OCI-LY1 (cell line): ENCODE measurements around the gene TMEM175.

ENCODE experiments used
- H2AFZ ChIP-seq: fragments of 200-600 bp; sonication (generic), shearing (Covaris generic); 2 replicates; pipeline ENCODE4 v1.6.0; 2014; ENCODE audit warnings: antibody characterized with exemption, mild to moderate bottlenecking, low read length
- H3F3A ChIP-seq: fragments of 200-600 bp; sonication (generic), shearing (Covaris generic); 2 replicates; pipeline ENCODE4 v1.6.0; 2014; ENCODE audit warnings: mild to moderate bottlenecking, antibody characterized with exemption, low read length, moderate library complexity; ENCODE audit not compliant: insufficient read depth
- H3K27ac ChIP-seq: fragments of 200-600 bp; sonication (generic); 2 replicates; pipeline ENCODE4 v1.5.1; 2014; ENCODE audit warnings: low read length, mixed run types, mild to moderate bottlenecking, low read depth; ENCODE audit not compliant: poor library complexity, severe bottlenecking
- H3K27me3 ChIP-seq: fragments of 200-600 bp; sonication (generic); 2 replicates; pipeline ENCODE4 v1.6.0; 2014; ENCODE audit warnings: antibody characterized with exemption, mild to moderate bottlenecking, low read length, moderate library complexity; ENCODE audit not compliant: insufficient read depth
- H3K36me3 ChIP-seq: fragments of 200-600 bp; sonication (generic); 2 replicates; pipeline ENCODE4 v1.6.1; 2014; ENCODE audit warnings: mild to moderate bottlenecking, antibody characterized with exemption, low read length, moderate library complexity, mixed read lengths; ENCODE audit not compliant: insufficient read depth
- H3K4me1 ChIP-seq: fragments of 200-600 bp; sonication (generic); 2 replicates; pipeline ENCODE4 v1.5.1; 2014; ENCODE audit warnings: mild to moderate bottlenecking, low read length, moderate library complexity; ENCODE audit not compliant: insufficient read depth, severe bottlenecking
- H3K4me2 ChIP-seq: fragments of 200-600 bp; sonication (generic), shearing (Covaris generic); 2 replicates; pipeline ENCODE4 v1.6.1; 2014; ENCODE audit warnings: low read length
- H3K4me3 ChIP-seq: fragments of 200-600 bp; sonication (generic); 2 replicates; pipeline ENCODE4 v1.5.1; 2014; ENCODE audit warnings: low read length, low read depth, mild to moderate bottlenecking, mixed read lengths; ENCODE audit not compliant: poor library complexity, severe bottlenecking
- H3K79me2 ChIP-seq: fragments of 200-600 bp; shearing (Covaris generic); 2 replicates; pipeline ENCODE4 v1.6.1; 2016; ENCODE audit warnings: mixed run types, low read length, mixed read lengths; ENCODE audit not compliant: insufficient read depth
- H3K9ac ChIP-seq: fragments of 200-600 bp; sonication (generic), shearing (Covaris generic); 2 replicates; pipeline ENCODE4 v1.6.1; 2014; ENCODE audit warnings: mild to moderate bottlenecking, low read length, mixed read lengths
- H3K9me2 ChIP-seq: fragments of 200-600 bp; sonication (generic), shearing (Covaris generic); 2 replicates; pipeline ENCODE4 v1.6.1; 2014; ENCODE audit warnings: low read depth, mild to moderate bottlenecking, low read length, mixed read lengths
- H3K9me3 ChIP-seq: fragments of 200-600 bp; shearing (Covaris generic); 2 replicates; pipeline ENCODE4 v1.6.1; 2014; ENCODE audit warnings: low read length, mixed read lengths
- H4K20me1 ChIP-seq: fragments of 200-600 bp; sonication (generic), shearing (Covaris generic); 2 replicates; pipeline ENCODE4 v1.6.0; 2016; ENCODE audit warnings: mild to moderate bottlenecking, low read length; ENCODE audit not compliant: insufficient read depth
- CTCF ChIP-seq: fragments of 200-600 bp; sonication (generic), shearing (Covaris generic); IDR thresholded peaks from 2 replicates; pipeline ENCODE4 v1.5.1; 2017; ENCODE audit warnings: mild to moderate bottlenecking, antibody characterized with exemption, low read length, moderate library complexity, mixed read lengths
- EZH2 ChIP-seq: fragments of 200-600 bp; sonication (generic), shearing (Covaris generic); IDR thresholded peaks from 2 replicates; pipeline ENCODE4 v1.8.0; 2017; ENCODE audit warnings: borderline replicate concordance, mixed run types, mild to moderate bottlenecking, antibody characterized with exemption, low read length, moderate library complexity, mixed read lengths

Gene TMEM175

GRCh38 chr4:900073-900472 is 32.2 kb upstream of the TMEM175 start:
- H3K4me1 ChIP-seq: no peaks in the 10 kb centered on the region
- H3K36me3 ChIP-seq: no peaks in the 10 kb centered on the region
- H3K4me3 ChIP-seq: no peak overlapping the region
- no peak overlapping the region for H3K4me2 ChIP-seq
- no peaks in the 10 kb centered on the region for H4K20me1 ChIP-seq
- no peaks in the 10 kb centered on the region for H3F3A ChIP-seq
- no peaks in the 10 kb centered on the region for H3K9me3 ChIP-seq
- H3K79me2 ChIP-seq: no peaks in the 10 kb centered on the region
- no peaks in the 10 kb centered on the region for H3K27me3 ChIP-seq
- no peak for TF ChIP-seq CTCF
- TF ChIP-seq EZH2: no peak
- H3K9me2 ChIP-seq: no peaks in the 10 kb centered on the region
- no peak overlapping the region for H3K27ac ChIP-seq
- no peak overlapping the region for H3K9ac ChIP-seq
- H2AFZ ChIP-seq: no peak overlapping the region

GRCh38 chr4:900721-901120 is 31.5 kb upstream of the TMEM175 start:
- Histone ChIP-seq H3K4me1 (no peaks in the 10 kb centered on the region), H3K27me3 (no peaks in the 10 kb centered on the region), H3K27ac (no peak overlapping the region), H3F3A (no peaks in the 10 kb centered on the region), H3K36me3 (no peaks in the 10 kb centered on the region), H3K9ac (no peak overlapping the region), H3K9me3 (no peaks in the 10 kb centered on the region), H4K20me1 (no peaks in the 10 kb centered on the region), H3K4me3 (no peak overlapping the region), H3K79me2 (no peaks in the 10 kb centered on the region), H3K4me2 (no peak overlapping the region), H2AFZ (no peak overlapping the region), H3K9me2 (no peaks in the 10 kb centered on the region)
- no peak for TF ChIP-seq EZH2
- TF ChIP-seq CTCF: no peak

- no peaks in the 10 kb centered on the region for H3F3A ChIP-seq
- H3K9ac ChIP-seq: no peak overlapping the region
- no peaks in the 10 kb centered on the region for H3K9me2 ChIP-seq
These were observed 30.9 kb upstream of the TMEM175 start for GRCh38 chr4:901192-901910.

More at GRCh38 chr4:901192-901910, 30.9 kb upstream of the TMEM175 start:
- TF ChIP-seq CTCF: no peak
- no peak for TF ChIP-seq EZH2
- Histone ChIP-seq H4K20me1 (no peaks in the 10 kb centered on the region), H3K27me3 (no peaks in the 10 kb centered on the region), H3K27ac (no peak overlapping the region), H3K36me3 (no peaks in the 10 kb centered on the region), H3K4me3 (no peak overlapping the region), H3K9me3 (no peaks in the 10 kb centered on the region), H3K79me2 (no peaks in the 10 kb centered on the region), H3K4me2 (no peak overlapping the region), H2AFZ (no peak overlapping the region), H3K4me1 (no peaks in the 10 kb centered on the region)
